Inferior parietal cortex (tissue), 1 donor: ENCODE results near the gene WDR83.
"Not testable (repeated sequence)": the region's sequence is repeated elsewhere in the genome, so short reads cannot be mapped to it uniquely, and the experiment has no call there.

Experiments
- DNase-seq: peaks from one replicate; pipeline ENCODE4 v3.0.0-alpha.2; 2016; ENCODE audit errors: extremely low spot score

Gene WDR83, protein sequence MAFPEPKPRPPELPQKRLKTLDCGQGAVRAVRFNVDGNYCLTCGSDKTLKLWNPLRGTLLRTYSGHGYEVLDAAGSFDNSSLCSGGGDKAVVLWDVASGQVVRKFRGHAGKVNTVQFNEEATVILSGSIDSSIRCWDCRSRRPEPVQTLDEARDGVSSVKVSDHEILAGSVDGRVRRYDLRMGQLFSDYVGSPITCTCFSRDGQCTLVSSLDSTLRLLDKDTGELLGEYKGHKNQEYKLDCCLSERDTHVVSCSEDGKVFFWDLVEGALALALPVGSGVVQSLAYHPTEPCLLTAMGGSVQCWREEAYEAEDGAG

DNA sequence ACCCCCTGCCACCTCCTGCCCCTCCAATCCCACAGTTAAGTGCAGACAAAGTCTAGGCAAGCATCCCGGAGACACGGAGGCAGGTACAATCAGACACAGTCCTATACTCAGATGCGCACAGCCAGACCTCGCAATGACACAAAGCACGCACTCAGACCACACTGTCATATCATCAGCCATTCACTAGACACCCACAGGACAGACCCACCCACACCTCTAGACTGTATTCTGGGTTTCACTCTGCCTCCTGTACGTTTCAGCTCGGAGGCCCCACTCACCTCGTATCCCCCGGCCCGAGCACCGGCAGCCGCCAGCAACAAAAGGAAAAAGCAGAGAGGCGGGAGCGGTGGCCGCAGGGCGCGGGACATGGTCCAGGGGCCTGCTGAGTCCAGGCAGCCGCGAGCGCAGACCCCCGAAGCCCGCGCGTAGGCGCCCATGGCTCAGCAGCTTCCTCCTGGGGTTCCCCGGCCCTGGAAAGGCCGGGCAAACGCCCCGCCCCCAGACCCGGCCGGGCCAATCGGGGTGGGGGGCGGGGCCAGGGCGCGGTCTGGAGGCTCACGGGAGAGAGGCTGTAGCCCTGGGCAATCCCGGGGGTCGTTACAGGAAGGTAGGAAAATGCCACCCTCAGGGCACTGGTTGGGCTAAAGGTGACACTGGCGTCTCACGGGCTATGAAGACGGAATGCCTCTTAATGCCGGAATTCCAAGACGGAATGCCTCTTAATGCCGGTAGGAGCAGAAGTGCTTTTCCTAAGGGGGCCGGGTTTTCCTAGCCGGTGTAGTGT lies at the start of gene WDR83, which contains the start of gene MAN2B1:
TSS of gene WDR83 (plus strand) at position 543 of the 784 bp plus-strand sequence. CDS start 2,984 bp downstream, outside the sequence.
TSS of gene MAN2B1 (minus strand) at position 478 of the 784 bp plus-strand sequence. CDS start at position 437, 41 bp downstream.
- peak; percentile 78 for DNase-seq

DNA sequence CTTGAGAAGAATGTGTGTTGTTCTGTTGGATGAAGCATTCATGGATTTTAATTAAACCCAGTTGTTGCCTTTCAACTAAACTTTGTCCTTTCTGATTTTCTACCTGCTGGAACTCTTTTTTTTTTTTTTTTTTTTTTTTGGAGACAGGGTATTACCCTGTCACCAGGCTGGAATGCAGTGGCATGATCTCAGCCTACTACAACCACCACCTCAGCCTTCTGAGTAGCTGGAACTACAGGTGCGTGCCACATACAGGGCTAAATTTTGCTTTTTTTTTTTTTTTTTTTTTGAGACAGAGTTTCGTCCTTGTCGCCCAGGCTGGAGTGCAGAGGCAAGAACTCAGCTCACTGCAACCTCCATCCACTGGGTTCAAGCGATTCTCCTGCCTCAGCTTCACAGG lies 49.0 kb upstream of the WDR83 start:
- DNase-seq: no peak

DNA sequence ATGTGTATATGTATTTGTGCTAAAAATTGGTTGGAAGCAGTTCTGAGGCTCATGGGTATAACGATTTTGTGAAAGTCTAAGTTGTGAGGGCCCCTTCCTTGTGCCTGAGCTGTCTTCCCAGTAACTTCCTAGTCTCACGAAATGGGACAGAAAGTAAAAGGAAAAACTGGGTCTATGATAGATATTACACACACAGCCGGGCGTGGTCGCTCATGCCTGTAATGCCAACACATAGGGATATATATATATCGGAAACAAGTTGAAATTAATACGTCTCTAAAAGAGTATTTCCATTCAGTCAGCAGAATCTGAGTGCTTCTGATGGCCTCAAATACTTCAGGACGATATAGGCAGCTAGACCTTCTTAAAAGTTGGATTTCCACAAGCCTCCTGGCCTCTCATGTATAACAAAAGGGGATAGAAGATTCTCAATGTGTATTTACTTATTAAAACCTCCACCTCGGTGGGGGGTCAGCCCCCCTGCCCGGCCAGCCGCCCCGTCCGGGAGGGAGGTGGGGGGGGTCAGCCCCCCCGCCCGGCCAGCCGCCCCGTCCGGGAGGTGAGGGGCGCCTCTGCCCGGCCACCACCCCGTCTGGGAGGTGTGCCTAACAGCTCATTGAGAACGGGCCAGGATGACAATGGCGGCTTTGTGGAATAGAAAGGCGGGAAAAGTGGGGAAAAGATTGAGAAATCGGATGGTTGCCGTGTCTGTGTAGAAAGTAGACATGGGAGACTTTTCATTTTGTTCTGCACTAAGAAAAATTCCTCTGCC lies 45.2 kb upstream of the WDR83 start:
- DNase-seq: not testable (repeated sequence)

DNA sequence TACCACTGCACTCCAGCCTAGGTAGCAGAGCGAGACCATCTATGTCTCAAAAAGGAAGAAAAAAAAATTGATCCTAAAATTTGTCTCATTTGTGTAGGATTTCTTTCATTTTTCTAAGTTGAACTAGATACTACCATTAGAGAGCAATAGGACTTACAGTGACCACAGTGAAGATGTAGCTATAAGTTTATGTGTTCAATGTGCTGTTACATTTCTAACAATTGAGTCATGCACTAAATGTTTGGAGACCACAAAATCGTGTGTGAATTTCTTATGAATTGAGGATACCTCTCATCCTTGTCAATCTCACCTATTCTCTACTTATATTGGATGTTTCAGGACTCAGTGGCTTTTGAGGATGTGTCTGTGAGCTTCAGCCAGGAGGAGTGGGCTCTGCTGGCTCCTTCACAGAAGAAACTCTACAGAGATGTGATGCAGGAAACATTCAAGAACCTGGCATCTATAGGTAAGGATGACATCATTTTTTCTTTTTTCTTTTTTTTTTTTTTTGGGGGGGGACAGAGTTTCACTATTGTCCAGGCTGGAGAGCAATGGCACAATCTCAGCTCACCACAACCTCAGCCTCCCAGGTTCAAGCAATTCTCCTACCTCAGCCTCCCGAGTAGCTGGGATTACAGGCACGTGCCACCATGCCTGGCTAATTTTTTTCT lies 43.1 kb upstream of the WDR83 start:
- no peak for DNase-seq

DNA sequence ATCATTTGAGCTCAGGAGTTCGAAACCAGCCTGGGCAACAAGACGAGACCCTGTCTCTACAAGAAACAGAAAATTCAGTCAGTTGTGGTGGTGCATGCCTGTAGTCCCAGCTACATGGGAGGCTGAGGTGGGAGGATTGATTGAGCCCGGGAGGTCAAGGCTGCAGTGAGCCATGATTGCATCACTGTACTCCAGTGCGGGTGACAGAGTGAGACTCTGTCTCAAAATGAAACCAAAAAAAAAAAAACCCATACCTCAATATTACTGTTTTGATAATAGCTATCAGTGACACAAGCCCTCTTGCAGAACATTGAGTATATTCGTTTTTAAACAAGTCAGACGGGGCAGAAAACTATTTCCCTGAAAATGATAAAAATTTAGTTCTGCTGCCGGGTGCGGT lies 39.6 kb upstream of the WDR83 start:
- DNase-seq: no peak

DNA sequence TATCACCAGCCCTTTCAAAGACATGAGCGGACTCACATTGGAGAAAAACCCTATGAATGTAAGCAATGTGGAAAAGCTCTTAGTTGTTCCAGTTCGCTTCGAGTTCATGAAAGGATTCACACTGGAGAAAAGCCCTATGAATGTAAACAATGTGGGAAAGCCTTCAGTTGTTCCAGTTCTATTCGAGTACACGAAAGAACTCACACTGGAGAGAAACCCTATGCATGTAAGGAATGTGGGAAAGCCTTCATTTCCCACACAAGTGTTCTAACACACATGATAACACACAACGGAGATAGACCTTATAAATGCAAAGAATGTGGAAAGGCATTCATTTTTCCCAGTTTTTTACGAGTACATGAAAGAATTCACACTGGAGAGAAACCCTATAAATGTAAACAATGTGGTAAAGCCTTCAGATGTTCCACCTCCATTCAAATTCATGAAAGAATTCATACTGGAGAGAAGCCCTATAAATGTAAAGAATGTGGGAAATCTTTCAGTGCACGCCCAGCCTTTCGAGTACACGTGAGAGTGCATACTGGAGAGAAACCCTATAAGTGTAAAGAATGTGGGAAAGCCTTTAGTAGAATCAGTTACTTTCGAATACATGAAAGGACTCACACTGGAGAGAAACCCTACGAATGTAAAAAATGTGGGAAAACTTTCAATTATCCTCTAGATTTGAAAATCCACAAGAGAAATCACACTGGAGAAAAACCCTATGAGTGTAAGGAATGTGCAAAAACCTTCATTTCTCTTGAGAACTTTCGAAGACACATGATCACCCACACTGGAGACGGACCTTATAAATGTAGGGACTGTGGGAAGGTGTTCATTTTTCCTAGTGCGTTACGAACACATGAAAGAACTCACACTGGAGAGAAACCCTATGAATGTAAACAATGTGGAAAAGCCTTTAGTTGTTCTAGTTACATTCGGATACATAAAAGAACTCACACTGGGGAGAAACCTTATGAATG lies 38.3 kb upstream of the WDR83 start:
- no peak for DNase-seq

DNA sequence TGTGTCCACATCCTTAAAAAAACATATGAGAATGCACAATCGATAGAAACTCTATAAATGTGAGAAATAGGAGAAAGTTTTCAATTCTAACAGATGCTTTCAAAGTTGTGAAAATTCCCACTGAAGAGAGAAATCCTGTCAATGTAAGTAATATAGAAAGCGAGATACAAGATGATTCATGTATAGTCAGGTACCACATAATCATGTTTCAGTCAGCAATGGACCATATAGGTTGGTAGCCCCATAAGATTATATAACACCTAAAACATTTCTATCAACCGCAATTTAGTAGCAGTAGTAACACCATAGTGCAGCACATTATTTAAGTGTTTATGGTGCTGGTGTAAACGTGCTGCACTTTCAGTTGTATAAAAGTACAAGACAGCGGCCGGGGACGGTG lies 37.4 kb upstream of the WDR83 start:
- DNase-seq: no peak

DNA sequence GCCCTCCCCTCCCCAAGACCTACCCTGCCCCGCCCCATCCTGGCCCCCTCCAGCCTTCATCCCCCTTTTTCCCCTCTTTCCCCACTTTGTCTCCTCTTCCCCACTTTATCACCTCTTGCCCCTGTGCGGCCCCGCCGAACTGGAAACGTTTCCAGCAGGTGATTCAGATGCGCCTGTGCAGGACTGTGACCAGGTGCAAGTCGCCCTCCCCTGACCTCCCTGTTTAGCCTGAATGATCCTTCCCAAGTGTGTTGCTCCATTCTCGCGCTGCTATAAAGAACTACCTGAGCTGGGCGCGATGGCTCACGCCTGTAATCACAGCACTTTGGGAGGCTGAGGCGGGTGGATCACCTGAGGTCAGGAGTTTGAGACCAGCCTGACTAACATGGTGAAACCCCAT lies 30.0 kb upstream of the WDR83 start:
- DNase-seq: no peak

DNA sequence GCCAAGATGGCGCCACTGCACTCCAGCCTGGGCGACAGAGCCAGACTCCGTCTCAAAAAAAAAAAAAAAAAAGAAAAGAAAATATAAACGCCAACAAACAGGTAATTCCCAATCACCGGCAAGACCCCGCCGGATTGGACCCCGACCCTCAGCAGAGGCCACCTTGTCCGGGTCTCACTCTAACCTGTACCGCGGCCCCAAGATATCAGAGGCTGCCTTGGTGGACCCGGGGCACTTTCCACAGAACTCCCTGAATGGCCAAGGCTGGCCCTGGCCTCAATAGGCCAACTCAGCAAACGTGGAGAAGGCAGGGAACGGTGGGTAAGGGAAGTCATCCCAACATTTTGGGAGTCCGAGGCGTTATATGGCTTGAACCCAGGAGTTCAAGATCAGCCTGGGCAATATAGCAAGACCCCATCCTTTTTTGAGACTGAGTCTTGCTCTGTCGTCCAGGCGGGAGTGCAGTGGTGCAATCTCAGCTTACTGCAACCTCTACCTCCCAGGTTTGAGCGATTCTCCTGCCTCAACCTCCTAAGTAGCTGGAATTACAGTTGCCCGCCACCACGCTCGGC lies 27.9 kb upstream of the WDR83 start:
- DNase-seq: no peak

DNA sequence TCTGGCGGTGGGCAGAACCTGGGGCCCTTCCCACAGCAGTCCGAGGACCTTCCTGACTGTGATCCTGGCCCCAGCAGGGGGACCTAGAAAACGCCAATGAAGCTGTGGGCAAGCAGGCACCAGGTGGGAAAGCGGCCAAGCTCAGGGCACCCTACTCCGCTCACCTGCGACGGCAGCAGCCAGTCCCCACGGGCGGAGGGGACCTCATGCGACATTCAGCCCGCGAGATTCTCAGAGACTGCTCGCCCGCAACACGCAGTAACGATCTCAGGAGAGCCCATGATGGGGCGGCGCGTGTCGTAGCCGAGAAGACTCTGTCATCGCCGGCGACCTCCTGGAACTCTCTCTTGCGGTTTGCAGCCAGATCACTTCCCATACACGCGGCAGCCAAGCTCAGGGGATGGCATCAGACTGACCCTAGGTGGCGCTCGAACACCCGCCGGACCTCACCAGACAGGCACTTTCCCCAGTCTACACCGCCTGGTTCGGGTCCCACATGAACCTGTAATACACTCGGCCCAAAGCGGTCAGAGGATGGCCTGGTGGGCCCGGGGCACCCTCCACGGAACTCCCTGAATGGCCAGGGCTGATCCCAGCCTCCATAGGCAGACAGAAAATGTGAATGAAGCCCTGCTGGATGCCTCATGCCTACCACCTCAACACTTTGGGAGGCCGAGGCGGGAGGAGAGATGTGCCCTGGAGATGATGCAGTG lies 26.6 kb upstream of the WDR83 start:
- DNase-seq: peak; percentile 58

DNA sequence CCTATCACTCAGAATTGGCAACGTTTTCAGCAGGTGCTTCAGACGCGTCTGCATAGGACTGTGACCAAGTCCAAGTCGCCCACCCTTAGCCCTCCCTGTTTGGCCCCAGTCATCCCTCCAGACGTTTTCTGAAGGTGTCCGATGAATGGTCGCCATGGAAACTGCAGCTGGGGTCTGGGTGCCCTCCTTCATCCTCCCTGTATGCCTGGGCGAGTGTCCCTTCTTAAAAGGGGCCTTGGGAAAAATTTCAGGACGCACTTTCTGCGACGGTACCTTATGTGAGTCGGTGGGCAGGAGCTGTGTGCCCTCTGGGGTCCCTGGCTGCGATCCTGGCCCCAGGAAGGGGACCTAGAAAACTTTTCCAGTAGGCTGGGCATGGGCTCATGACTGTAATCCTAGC lies 25.2 kb upstream of the WDR83 start:
- no peak for DNase-seq

DNA sequence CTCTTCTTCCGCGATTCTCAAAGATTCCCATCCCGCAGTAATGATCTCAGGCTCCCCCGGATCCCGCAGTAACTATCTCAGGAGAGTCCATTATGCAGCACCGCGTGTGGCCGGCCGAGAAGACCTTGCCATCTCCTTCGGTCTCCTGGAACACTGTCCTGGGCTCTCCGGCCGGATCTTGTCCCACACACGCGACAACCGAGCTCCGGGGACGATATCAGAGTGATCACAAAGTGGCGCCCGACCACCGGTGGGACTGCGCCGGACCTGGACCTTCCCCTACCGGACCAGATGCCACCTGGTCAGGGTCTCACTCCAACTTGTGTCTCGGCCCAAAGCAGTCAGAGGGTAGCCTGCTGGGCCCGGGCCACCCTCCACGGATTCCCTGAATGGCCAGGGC lies 24.1 kb upstream of the WDR83 start:
- DNase-seq: no peak

DNA sequence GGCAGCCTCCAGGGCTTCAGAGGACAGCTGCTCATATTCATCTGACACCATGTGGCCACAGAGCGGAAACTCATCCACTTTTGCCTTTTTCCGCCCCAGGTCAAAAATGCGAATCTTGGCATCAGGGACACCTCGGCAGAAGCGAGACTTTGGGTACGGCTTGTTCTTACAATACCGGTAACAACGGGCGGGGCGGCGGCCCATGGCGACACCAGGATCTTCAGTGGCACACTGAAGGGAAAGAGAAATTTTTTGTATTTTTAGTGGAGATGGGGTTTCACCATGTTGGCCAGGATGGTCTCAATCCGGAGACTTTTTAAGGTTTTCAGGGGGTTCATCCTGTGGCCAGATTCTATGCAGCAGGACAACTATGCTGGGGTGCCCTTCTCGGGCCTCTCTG lies 22.9 kb upstream of the WDR83 start:
- not testable (repeated sequence) for DNase-seq

DNA sequence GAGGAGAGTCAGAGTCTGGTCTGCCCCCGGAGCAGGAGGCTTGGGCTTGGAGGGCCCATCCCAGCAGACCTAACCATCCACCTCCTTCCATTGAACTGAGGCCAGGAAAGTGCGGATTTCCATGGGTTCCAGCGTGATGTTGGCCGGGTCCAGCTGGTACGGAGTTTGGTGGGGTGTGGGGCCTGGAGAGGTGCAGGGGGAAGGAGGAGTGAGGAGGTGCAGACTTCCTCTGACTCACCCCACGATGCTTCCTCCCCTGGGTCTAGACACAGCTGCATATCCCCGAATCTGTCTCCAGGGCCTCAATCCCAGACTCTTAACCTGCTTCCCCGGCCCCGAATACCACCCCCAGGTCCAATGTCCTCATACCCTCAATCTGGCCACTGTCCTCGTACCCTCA lies 20.1 kb upstream of the WDR83 start:
- DNase-seq: no peak

DNA sequence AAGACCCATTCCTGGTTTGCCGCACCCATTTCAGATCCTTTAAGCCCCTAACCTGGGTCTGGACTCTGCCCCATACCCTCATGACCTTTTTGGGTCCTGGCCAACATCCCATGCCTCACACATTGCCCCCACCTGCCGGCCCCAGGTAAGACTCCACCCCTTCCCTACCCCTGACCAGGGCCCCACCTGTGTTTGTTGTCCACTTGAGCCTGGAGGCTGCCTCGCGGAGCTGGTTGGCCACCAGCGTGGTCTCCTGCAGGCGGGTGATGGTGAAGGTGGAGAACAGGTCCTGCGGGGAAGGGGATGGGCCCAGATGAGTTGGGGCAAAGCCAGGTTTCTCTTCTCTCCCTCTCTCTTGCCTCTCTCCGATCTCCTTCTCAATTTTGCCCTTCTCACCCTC lies 19.6 kb upstream of the WDR83 start:
- no peak for DNase-seq

DNA sequence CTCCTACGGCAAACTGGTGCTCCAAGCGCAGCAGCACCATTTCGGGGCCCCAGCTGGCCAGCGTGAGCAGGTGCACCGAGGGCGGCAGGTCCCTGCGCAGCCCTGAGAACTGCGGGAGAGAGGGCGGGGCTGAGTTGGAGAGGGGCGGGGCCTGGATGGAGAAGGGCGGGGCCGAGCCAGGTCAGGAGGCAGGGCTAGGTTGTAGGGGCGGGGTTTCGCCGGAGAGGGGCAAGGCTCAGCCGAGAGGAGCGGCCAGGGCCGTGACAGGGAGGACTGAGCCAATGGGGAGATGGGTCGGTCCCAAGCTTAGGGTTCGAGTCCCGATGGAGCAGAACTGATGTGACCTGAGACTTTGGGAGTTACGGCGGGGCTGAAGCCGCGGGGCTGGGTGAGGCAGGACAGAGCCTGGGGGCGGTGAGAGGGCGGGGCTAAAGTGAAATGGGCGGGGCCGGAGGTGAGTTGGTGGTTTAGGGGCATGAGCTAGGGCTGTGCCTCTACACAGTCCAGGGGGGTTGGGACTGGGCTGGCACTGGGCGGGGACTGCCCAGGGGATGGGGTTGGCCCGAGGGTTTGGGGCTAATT lies 19.0 kb upstream of the WDR83 start:
- DNase-seq: no peak

DNA sequence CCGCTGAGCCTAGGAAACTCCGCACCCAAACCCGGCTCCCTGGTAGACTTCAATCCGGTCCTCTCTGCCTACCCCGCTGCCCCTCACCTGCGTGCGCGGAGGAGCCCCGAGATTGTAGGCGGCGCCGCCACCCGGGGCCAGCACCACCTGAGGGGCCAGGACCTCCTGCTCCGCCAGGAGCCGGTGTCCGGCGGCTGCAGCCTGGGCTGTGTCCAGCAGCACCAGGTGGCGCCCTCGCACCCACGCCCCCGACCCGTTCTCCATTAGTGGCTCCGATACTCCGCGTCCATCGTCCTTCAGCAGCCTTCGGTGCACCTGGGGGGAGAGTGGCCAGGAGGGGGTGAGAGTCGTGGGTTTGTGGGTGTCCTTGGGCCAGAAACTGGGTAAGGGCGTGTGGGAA lies 18.5 kb upstream of the WDR83 start:
- no peak for DNase-seq

DNA sequence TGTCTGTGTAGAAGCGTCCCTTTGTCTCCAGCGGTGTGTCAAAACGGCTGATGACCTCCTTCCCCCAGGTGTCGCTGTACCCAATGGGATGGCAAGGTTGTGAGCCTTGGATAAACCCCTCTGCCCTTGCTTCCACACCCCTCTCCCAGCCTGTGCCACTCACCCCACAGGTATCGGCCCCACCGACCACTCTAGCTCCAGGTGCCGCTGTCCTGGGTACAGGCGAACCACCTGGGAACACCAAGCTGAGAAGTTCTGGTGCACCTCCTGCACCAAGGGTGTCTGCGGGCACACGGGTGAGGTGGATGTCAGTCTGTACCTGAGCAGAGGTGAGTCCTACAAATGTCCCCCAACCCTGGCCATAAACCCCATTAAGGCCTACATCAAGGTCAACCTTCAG lies 16.7 kb upstream of the WDR83 start:
- DNase-seq: no peak

DNA sequence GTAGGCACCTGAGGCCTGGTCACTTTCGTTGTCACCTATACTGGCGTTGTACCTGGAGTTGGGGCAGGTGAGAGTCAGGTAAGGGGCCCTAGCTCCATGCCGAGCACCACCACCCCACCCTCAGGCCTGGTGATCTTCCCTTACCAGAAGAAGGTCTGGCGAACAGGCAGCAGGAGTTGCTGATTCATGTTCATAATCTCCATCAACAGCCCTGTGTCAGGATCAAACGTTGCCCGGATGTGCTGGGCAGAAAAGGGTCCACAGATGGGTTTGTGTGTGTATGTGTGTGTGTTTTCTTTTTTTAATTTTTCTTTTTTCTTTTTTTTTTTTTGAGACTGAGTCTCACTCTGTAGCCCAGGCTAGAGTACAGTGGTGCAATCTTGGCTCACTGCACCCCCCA lies 14.4 kb upstream of the WDR83 start:
- no peak for DNase-seq
